GM18868 (cell line): ENCODE data around the gene RCN1.
"Not testable (repeated sequence)": the region's sequence is repeated elsewhere in the genome, so short reads cannot be mapped to it uniquely, and the experiment has no call there.

Experiments used
- ATAC-seq: cut with Tn5 transposase; IDR thresholded peaks from one replicate; pipeline ENCODE4 v1.9.1; 2021; ENCODE audit warnings: mild to moderate bottlenecking, moderate library complexity; ENCODE audit not compliant: unreplicated experiment

Gene RCN1

DNA sequence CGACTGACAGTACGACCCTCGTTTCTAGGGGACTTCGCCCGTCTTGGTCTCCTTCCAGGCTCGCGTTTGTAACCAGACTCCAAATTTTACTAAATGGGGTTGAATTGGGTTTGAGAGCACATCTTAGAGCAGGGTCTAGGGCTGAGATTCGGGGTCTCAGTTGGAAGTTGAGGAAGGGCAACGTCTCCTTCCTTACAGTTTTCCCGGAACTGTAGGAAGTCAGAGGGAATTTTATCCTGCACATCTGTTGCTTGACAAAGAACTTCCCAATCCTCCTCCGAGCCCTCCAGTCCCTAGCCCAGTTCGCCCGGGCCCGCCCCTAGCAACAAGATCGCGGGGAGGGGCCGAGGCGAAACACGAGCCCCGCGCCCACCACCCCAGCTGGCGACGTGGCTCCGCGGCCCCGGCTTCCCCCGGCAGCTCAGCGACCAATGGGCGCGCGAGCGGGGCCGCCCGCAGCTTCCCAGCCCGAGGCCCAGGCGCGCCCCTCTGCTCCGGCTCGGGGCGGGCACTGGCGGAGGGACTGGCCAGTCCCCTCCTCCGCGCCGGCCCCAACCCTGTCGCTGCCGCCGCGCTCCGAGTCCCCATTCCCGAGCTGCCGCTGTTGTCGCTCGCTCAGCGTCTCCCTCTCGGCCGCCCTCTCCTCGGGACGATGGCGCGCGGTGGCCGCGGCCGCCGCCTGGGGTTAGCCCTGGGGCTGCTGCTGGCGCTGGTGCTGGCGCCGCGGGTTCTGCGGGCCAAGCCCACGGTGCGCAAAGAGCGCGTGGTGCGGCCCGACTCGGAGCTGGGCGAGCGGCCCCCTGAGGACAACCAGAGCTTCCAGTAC is at the start of gene RCN1:
Gene RCN1 (plus strand): TSS at position 530 of the 826 bp plus-strand sequence. CDS start 123 bp downstream, at position 653.
- peak; percentile 45 for ATAC-seq

DNA sequence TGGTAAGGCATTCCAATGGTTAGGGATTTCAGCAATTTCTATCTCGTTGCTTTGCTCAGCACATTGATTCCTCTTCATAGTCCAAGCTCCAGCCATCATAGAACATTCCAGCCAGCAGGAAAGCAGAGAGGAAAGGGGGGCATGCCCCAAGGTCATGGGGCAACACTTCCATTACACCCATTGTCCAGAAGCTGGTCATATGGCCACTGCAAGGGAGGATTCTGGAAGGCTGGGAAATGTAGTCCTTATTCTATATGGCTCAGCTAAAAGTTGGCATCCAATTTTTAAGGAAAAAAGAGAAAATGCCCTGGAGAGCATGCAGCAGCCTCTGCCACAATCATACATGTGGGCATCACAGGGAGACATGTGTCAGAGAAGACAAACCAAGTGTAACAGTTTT is 47.1 kb upstream of the RCN1 start:
- ATAC-seq: no peak

DNA sequence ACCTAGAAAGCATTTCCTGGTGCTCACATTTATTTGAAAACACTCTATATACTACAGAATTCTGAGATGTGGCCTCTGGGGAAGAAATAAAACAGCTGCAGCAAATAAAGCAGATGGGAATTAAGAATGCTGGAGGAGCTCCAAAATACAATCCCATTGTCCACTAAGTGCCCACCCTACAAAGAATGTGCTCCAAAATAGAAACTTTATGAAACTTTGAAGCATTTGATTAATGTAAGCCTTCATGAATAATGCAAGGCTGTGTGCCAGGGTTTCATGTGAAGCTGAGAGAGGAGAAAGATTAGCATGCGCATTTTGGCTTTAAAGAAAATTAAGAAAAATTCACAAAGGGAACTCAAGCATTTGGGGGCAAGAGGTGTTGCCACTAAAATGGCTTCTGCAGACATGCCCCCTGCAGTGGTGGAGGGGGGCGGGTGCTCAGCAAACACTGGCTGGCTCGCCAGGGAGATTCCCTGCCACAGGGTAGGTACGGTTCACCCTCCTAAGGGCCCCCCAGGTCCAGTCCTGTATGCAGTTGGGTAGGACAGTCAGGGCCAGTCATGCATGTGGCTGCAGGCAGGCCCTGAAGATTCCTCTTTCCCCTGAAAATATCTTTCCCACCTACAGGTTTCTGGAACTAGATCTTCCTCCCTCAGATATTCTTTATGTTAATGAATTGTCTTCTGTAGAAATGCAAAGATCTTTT is 46.6 kb upstream of the RCN1 start:
- ATAC-seq: no peak

DNA sequence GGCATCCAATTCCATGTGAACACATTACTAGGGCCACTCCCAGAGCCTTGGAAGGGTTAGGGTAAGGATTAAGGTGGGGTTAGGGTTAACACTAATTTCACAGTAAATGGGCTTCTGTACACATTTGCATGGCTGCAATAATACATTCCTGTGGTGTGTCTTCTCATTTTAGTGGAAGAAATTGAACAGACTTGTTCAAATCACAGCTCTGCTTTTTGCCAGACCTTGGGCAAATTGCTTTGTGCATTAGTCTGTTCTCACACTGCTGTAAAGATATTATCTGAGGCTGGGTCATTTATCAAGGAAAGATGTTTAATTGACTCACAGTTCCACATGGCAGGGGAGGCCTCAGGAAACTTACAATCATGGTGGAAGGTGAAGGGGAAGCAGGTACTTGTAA is 45.4 kb upstream of the RCN1 start:
- ATAC-seq: no peak

DNA sequence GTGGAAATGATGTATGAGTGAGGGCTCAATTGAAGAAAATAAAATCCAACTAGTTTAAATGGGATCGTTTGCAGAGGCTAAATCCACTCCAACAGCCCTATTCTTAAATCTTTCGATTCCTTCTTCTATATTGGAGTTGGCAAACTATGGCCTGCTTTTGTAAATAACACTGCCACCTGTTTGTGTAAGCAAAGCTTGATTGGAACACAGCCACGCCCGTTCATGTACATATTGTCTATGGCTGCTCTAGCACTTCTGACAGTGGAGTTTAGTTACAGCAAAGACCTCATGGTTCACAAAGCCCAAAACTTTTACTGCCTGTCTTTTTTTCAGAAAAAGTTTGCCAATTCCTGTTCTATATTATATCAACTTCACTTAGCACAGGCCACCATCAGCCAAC is 40.6 kb upstream of the RCN1 start:
- ATAC-seq: no peak

DNA sequence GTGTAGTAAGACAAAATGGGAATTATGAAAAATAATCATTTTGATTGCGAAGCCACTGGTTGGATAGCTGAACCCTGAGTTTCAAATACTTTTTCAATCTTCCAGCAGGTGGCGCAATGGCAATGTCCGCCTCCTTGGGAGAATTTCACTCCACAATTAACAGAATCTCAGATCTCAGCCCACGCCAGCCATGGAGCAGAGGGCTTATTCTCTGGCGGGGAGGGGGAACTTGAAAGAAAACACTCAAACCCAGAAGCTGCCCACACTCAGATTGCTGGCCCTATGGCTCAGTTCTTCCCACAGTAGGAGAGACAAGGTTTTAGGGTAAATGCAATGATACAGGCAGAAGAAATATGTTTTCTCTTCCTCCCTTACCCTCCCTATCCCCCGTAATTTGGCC is 38.7 kb upstream of the RCN1 start:
- peak; percentile 73 for ATAC-seq

DNA sequence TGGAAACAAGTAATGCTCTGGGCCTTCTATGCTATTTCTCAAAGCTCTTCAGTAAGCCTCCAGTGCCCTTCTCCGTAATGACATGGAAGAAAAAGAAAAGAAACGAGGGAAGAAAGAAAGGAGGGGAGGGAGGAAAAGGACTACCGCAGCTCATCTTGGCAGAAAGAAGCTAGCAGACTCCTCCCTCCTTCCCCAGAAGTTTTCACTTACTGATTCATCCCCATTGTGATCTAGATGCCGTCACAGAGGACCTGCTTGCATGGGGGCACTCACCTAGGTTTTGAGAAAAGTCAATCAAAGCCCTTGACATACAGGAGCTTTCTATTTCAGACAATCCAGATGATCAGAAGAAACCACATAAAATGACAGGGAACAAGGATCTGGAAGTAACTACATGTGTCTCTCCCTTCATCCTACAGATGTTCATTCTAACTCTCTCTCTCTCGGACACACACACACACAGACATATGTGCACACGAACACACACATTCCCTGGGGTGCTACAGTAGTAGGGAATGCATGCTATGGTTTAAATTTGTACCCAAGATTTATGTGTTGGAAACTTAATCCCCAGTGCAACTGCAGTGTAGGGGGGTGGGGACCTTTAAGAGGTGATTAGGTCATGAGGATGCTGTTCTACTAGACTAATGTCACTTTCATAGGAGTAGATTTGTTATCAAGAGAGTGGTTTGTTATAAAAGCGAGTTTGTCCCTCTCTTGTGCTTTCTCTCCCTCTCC is 37.6 kb upstream of the RCN1 start:
- no peak for ATAC-seq

DNA sequence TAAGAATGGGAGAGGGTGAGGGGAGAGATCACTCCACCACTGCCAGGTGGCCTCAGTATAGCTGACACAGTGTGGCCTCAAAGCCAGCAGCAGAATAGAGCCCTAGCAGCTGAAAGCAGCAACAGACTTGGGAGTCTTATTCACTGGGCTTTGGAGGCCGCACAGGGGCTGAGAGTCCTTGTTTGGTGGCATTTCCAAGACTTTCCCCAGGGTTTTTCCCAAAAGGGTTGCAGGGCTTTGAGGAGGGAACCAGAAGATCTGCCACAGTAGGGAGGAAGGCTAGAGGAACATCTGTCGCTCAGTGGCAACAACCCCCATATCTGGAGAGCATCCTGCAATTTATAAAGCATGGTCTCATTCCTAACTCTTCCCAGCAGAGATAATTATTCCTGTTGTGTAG is 35.0 kb upstream of the RCN1 start:
- ATAC-seq: no peak

DNA sequence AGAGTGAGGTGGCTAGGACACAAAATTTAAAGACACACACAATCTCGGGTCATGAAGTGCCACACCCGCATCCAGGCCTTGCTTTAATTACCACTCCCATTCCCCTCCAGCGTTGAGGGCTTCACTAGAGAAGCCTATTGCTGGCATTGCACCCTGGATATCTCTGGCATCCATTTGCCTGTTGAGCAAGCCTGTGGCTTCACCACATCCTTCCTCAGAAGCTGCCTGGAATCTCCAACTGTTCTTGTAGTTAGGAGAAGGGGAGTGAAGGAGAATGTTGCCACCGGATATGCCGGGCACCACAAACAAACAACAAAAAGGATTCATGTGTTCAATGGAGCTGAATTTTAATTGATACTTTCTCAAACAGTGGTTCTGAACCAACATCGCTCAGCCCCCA is 34.4 kb upstream of the RCN1 start:
- no peak for ATAC-seq

DNA sequence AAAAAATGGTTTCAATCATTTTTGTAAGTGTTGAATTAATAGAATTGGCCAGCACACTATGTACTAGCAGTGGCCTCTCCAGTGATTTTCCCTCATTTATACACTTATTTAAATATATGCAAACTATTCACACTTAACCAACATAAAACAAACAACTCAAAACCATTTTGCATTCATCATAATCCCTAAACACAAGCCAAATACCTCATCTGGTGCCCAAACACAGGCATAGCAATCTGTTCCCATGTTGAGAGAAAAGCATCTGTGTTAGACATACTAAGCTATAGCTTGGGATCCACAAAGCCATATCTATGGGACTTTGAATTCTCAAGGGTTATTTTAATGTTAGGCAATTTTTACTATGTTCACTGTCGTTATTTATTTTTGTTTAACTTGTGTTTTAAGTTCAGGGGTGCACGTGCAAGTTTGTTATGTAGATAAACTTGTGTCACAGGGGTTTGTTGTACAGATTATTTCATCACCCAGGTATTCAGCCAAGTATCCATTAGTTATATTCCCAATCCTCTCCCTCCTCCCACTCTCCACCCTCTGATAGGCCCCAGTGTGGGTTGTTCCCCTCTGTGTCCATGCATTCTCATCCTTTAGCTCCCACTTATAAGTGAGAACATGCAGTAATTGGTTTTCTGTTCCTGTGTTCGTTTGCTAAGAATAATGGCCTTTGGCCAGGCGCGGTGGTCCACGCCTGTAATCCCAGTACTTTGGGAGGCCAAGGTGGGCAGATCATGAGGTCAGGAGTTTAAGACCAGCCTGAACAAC is 31.0 kb upstream of the RCN1 start:
- ATAC-seq: no peak

DNA sequence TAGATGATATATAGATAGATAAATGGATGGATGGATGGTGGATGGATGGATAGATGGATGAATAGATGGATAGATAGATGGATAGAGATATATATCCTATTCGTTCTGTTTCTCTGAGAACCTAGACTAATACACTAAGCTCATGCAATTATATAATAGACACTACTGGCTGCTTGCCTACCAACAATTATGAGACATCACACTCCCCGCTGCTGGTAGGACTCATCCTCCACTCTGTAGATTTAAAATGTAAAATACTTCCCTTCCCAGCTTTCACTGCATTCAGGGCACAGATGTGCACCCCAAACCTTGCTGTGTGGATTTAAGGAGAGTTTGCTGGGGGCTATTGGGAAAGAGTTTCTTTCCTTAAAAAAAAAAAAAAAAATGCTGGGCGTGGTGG is 28.3 kb upstream of the RCN1 start:
- no peak for ATAC-seq

DNA sequence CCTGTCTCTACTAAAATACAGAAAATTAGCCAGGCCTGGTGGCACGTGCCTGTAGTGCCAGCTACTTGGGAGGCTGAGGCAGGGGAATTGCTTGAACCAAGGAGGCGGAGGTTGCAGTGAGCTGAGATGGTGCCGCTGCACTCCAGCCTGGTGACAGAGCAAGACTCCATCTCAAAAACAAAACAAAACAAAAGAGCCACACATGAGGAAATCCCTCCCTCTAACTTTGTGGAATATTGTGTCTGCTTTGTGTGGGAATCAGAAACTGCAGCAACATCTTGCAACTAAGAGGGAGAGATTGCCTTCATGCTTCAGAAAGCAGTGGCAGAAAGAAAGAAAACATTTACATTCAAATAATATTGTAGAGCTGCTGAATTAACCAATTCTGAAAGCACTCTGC is 27.8 kb upstream of the RCN1 start:
- ATAC-seq: not testable (repeated sequence)

DNA sequence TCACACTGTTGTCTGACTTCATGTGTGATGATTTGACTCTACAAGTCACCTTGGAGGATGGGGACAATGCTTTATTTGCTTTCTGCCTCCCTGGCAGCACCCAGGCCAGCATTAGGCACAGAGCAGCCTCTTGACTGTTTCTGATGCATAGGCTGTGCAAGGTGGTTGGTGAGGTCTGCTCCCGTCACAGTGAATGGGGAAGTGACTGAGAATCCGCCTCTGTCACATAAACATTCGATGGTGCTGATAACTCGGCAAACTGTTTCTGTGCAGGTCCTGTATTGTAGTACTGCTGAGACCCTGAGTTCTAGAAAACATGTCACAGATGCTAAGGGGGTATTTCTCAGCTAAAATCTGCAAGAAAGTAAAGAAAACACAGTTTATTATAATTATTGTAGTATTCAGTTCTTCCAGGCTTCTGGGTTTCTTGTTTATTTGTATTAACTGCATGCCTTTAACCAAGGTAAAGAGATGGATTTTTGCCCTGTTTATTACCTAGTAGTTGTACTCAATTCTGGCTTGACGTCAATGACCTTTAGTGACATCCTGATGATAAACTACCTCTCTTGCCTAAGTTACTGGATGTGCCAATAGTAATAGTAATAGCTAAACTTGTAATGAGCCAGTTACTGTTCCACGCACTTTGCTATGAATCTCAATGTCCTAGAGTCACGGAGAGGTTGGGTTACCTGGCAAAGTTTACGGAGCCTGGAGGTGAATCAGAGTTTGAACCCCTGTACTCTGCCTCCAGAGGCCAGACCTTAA is 24.8 kb upstream of the RCN1 start:
- no peak for ATAC-seq

DNA sequence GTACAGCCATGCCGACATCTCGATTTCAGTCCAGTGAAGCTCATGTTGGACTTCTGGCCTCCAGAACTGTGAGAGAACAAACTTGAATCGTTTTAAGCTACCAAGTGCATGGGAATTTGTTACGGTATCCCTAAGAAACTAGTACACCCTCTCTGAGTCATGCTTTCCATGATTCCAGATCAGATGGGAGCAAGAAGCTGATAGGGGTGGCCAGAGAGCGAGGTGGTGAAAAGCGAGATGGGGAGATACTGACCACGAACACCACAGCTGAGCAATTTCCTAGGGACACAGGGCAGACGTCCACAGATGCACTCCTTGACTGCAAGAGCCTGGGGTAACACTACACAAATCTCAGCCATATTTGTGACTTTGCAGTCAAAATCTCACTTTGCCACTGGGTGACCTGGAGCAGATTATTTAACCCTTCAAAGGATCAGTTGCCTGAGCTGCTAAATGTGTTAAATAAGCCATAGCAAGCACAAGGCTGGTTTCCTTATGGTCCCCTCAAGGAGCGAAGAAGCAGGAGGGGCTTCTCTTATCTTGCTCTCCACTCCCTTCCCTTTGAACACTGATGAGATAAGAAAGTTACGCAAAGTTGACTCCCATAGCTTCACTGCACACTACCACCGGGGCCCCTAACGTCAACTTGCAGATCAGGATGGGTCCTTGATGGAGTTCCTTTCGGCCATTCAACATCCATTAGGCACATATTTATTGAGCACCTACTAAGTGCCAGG is 22.6 kb upstream of the RCN1 start:
- ATAC-seq: no peak

DNA sequence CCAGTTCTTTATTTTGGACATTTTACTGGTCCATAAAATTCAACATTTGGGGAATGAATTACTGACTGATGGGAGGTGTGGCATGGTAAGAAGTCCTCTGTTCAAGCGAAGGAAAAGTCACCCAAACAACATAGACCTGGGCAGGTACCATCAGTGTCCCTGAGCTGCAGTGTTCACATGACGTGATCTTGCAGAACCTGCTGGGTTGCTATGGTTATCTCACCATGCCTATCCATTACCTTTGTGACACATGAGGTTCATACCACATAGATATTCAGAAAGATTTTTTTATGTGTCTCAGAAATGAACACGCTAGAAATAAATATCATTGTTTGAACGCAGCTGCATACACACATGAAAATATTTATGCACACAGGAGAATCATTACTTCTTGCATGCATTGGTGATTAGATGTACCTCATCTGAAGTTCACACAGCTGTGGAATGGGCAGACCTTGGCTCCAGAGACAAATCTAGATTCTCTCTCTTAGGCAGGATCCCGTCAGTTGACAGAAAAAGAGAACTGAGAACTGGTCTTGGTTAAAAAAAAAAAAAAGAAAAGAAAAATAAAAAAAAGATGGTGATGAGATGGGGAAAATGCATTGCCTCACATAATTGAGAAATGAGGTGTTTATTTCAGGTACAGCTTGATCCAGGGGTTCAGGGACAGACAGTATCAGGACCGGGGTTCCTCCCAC is 21.4 kb upstream of the RCN1 start:
- ATAC-seq: peak; percentile 78

DNA sequence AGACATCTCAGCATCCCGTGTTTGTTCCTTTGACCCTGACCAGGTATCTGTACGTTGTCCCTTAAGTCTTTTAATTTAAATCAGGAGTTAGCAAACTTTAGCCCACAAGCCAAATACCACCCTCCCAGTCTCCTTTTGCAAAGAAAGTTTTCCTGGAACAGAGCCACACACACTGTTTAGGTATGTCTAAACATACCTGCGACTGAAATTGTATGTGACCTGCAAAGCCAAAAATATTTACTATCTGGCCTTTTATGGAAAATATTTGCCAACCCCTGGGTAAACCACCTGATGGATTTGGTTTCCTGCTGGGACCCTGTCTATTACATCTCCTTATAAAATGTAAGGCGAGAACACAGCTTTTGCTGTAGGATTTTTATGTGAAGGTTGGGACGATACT is 20.2 kb upstream of the RCN1 start:
- no peak for ATAC-seq

DNA sequence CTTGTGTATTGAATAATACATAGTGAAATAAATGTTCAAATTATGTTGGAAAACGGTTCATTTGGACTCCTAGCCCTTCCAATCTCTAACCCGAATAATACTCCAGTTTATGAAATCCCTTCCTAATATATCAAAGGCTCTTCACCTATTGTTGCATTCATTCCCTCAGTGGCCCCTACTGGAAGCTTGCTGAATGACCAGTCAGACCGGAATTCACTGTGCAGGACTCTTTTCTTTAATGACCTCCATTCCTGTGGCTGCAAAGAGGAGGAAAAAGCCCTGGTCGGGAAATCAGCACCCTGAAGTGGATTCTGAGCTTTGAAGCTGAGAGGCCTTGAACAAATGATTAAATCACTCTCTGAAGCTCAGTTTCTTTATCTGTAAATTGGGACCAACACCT is 19.1 kb upstream of the RCN1 start:
- ATAC-seq: no peak

DNA sequence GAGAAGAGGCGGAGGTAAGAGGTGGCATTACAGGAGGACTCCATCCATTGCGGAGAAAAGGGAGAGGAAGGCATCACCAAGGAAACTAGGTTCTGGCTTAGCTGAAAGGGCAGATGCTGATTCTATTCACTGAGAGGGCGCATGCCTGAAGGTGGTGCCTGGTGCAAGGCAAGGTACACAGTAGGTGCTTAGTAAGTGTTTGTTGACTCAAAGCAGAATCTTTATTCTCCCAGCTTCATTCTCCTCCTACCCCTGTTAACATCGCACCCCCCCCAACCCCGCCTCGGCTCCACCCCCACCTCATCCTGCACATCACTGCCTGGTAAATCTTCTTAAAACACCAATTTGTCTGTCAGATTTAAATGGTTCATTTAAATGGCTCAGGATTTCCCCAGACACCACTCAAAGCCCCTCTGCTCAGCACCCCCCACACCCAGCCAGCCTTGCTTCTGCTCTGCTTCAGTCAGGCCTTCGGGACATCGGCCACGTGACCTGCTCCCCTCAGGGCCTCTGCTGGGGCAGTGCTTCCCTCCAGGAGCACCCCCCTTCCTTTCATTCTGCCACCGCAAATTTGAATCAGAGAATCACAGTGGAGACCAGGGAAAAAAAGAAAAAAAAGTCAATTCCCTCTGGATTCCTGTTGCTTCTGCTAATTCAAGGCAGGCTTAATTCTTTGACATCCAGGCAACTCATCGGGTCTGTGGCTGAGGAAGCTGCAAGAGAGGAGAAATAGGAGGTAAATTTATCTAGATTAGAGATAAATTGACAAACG is 17.8 kb upstream of the RCN1 start:
- no peak for ATAC-seq
